ENCODE data around the gene YEATS4.
"Not testable (repeated sequence)": the region's sequence is repeated elsewhere in the genome, so short reads cannot be mapped to it uniquely, and the experiment has no call there.

The YEATS4 gene

GRCh38 chr12:69359531-69360347 is at the start of gene YEATS4:
Gene YEATS4 (plus strand): TSS chr12:69359743. CDS start chr12:69359973, 230 bp downstream.
- peak within 1 kb of the TSS; percentile 97 for H3K27ac ChIP-seq
- CTCF ChIA-PET = no interaction called here
- DNase-seq (ENCODE audit: low spot score) = peak; percentile 89
- POLR2A ChIA-PET (ENCODE audit: low non-redundant PET) = no interaction called here
- TF ChIP-seq CTCF (conservative IDR thresholded peaks at IDR 0.05; ENCODE audit: low read depth) = no peak

- POLR2A ChIA-PET (ENCODE audit: low non-redundant PET) = no interaction called here
- no peak for TF ChIP-seq CTCF (conservative IDR thresholded peaks at IDR 0.05; ENCODE audit: low read depth)
- DNase-seq (ENCODE audit: low spot score) = no peak
- CTCF ChIA-PET = no interaction called here
- H3K27ac ChIP-seq = no peak overlapping the region
Measured at GRCh38 chr12:69313209-69313608, 46.3 kb upstream of the YEATS4 start.

DNA sequence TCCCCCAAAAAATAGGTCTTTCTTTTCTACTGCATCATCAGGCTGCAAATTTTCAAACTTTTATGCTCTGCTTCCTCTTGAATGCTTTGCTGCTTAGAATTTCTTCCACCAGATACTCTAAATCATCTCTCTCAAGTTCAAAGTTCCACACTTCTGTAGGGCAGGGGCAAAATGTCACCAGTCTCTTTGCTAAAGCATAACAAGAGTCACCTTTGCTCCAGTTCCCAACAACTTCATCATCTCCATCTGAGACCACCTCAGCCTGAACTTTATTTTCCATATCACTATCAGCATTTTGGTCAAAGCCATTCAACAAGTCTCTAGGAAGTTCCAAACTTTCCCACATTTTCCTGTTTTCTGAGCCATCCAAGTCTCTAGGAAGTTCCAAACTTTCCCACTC is 42.8 kb upstream of the YEATS4 start:
- DNase-seq (ENCODE audit: low spot score); H3K27ac ChIP-seq; POLR2A ChIA-PET (ENCODE audit: low non-redundant PET); CTCF ChIA-PET: not testable (repeated sequence)

DNA sequence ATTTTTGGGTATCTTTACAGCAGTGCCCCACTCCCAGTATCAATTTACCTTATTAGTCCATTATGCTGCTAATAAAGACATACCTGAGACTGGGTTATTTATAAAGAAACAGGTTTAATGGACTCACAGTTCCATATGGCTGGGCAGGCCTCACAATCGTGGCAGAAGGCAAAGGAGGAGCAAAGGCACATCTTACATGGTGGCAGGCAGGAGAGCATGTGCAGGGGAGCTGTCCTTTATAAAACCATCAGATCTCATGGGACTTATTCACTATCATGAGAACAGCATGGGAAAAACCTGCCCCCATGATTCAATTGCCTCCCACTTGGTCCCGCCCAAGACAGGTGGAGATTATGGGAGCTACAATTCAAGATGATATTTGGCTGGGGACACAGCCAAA is 42.3 kb upstream of the YEATS4 start:
- H3K27ac ChIP-seq; DNase-seq (ENCODE audit: low spot score); CTCF ChIA-PET; POLR2A ChIA-PET (ENCODE audit: low non-redundant PET): not testable (repeated sequence)

DNA sequence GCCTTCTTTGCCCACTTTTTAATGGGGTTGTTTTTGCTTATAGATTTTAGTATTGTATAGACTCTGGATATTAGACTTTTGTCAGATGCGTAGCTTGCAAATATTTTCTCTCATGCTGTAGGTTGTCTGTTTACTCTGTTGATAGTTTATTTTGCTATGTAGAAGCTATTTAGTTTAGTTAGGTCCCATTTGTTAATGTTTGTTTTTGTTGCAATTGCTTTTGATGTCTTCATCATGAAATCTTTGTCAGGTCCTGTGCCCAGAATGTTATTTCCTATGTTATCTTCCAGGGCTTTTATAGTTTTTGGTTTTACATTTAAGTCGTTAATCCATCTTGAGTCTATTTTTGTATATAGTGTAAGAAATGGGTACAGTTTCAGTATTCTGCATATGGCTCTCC is 41.3 kb upstream of the YEATS4 start:
- ChIA-PET CTCF (no interaction called here), POLR2A (ENCODE audit: low non-redundant PET) (no interaction called here)
- no peak for TF ChIP-seq CTCF (conservative IDR thresholded peaks at IDR 0.05; ENCODE audit: low read depth)
- DNase-seq (ENCODE audit: low spot score) = no peak
- no peak overlapping the region for H3K27ac ChIP-seq

GRCh38 chr12:69321351-69321750 is 38.2 kb upstream of the YEATS4 start:
- no peak overlapping the region for H3K27ac ChIP-seq
- POLR2A ChIA-PET (ENCODE audit: low non-redundant PET) = no interaction called here
- no peak for DNase-seq (ENCODE audit: low spot score)

GRCh38 chr12:69324797-69325466 is 34.6 kb upstream of the YEATS4 start:
- TF ChIP-seq CTCF (conservative IDR thresholded peaks at IDR 0.05; ENCODE audit: low read depth) = no peak
- POLR2A ChIA-PET (ENCODE audit: low non-redundant PET) = no interaction called here
- no peak for DNase-seq (ENCODE audit: low spot score)
- CTCF ChIA-PET = interaction anchor here (0.8 kb wide), 1 partner anchor 19 kb away, joined by 3 read pairs; no protein-coding TSS in a partner anchor
- H3K27ac ChIP-seq = no peak overlapping the region

More at GRCh38 chr12:69321351-69321750, 38.2 kb upstream of the YEATS4 start:
- TF ChIP-seq CTCF (conservative IDR thresholded peaks at IDR 0.05; ENCODE audit: low read depth) = no peak
- CTCF ChIA-PET = interaction anchor here (1.0 kb wide), 1 partner anchor 30 kb away, joined by 5 read pairs; no protein-coding TSS in a partner anchor

Measured in RWPE1 (cell line).